HL-60 (cell line): ENCODE data around the gene SARDH.

Experiments
- DNase-seq, 2 experiments: peaks; one replicate each; pipeline ENCODE4 v3.0.0-alpha.2; 2010 to 2020; ENCODE audit warnings: low read depth in 1 of 2, low spot score in 1 of 2
- H3K27ac ChIP-seq: fragments of 250-450 bp; sonication (Bioruptor Pico); replicated peaks from 2 replicates; pipeline ENCODE4 v1.5.1; 2020; ENCODE audit warnings: mild to moderate bottlenecking, moderate library complexity
- H3K27me3 ChIP-seq: fragments of 250-450 bp; sonication (Bioruptor Pico); 2 replicates; pipeline ENCODE4 v1.5.1; 2021; ENCODE audit warnings: mild to moderate bottlenecking, moderate library complexity; ENCODE audit not compliant: insufficient read depth, poor library complexity, severe bottlenecking
- H3K4me3 ChIP-seq: replicated peaks from 2 replicates; pipeline ENCODE4 v1.5.1; 2011; ENCODE audit warnings: mild to moderate bottlenecking, control low read depth, low read length; ENCODE audit not compliant: insufficient read depth
- GABPA ChIP-seq: IDR thresholded peaks from 2 replicates; pipeline ENCODE4 v1.6.1; 2012; ENCODE audit warnings: low read depth
- POLR2AphosphoS5 ChIP-seq: IDR thresholded peaks from 2 replicates; pipeline ENCODE4 v1.6.1; 2012; ENCODE audit warnings: low read depth
- REST ChIP-seq: IDR thresholded peaks from 2 replicates; pipeline ENCODE4 v1.6.1; 2012; ENCODE audit warnings: low read depth; ENCODE audit not compliant: insufficient replicate concordance
- SPI1 ChIP-seq: IDR thresholded peaks from 2 replicates; pipeline ENCODE4 v1.6.1; 2012; ENCODE audit warnings: low read depth, mild to moderate bottlenecking, borderline replicate concordance
- TF ChIP-seq, protein P1 (sequence below): IDR thresholded peaks from one replicate; pipeline ENCODE4 v1.5.1; 2011; ENCODE audit warnings: low read length, control low read depth, inconsistent platforms; ENCODE audit not compliant: insufficient read depth

SARDH gene

GRCh38 chr9:133645021-133645765 lies 93.0 kb downstream of the SARDH start:
- no peak for DNase-seq
- H3K27me3 ChIP-seq = no peaks in the 10 kb centered on the region
- TF ChIP-seq POLR2AphosphoS5 (no peak), SPI1 (no peak), GABPA (no peak), REST (no peak)
- TF ChIP-seq, protein P1, sequence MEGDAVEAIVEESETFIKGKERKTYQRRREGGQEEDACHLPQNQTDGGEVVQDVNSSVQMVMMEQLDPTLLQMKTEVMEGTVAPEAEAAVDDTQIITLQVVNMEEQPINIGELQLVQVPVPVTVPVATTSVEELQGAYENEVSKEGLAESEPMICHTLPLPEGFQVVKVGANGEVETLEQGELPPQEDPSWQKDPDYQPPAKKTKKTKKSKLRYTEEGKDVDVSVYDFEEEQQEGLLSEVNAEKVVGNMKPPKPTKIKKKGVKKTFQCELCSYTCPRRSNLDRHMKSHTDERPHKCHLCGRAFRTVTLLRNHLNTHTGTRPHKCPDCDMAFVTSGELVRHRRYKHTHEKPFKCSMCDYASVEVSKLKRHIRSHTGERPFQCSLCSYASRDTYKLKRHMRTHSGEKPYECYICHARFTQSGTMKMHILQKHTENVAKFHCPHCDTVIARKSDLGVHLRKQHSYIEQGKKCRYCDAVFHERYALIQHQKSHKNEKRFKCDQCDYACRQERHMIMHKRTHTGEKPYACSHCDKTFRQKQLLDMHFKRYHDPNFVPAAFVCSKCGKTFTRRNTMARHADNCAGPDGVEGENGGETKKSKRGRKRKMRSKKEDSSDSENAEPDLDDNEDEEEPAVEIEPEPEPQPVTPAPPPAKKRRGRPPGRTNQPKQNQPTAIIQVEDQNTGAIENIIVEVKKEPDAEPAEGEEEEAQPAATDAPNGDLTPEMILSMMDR = no peak
- H3K27ac ChIP-seq = no peak overlapping the region
- H3K4me3 ChIP-seq = no peak overlapping the region

GRCh38 chr9:133643978-133644760 lies 94.0 kb downstream of the SARDH start:
- Histone ChIP-seq H3K27me3 (no peaks in the 10 kb centered on the region), H3K4me3 (no peak overlapping the region), H3K27ac (no peak overlapping the region)
- TF ChIP-seq SPI1 (no peak), REST (no peak), POLR2AphosphoS5 (no peak), GABPA (no peak)
- TF ChIP-seq, protein P1 = no peak
- DNase-seq = no peak

- Histone ChIP-seq H3K4me3 (no peak overlapping the region), H3K27me3 (no peaks in the 10 kb centered on the region), H3K27ac (no peak overlapping the region)
- no peak for DNase-seq
- TF ChIP-seq REST (no peak), SPI1 (no peak), POLR2AphosphoS5 (no peak), GABPA (no peak)
- TF ChIP-seq, protein P1 = no peak
Measured at GRCh38 chr9:133643362-133643755, 94.8 kb downstream of the SARDH start.
